HEK293 (cell line): ENCODE results near the gene LNP1.

ENCODE experiments used
- CTCF ChIA-PET: fragments of 350-600 bp; formaldehyde crosslinking; extraction: SDS; loops from one replicate; lab custom pipeline; 2021; ENCODE audit warnings: antibody characterized with exemption; lab: Yijun Ruan, JAX
- POLR2A ChIA-PET: fragments of 300-600 bp; formaldehyde crosslinking; extraction: SDS; loops from one replicate; lab custom pipeline; 2020; ENCODE audit warnings: antibody characterized with exemption, inconsistent platforms; lab: Yijun Ruan, JAX
- H3K27ac ChIP-seq: fragments of 200-500 bp; sonication (Bioruptor generic); 2 replicates; pipeline ENCODE4 v1.5.1; 2014; ENCODE audit warnings: low read depth, low read length, control low read depth, inconsistent platforms; ENCODE audit errors: extremely low read depth
- H3K36me3 ChIP-seq, 2 experiments: fragments of 200-500 bp in 1 of 2; sonication (Bioruptor generic) in 1 of 2; 1 replicate in 1 of 2; 2 replicates in 1 of 2; pipeline ENCODE4 v1.5.1; 2014 to 2017; ENCODE audit warnings: inconsistent platforms in 2 of 2, low read length in 2 of 2; ENCODE audit not compliant: control insufficient read depth in 2 of 2, insufficient read depth in 1 of 2
- H3K4me1 ChIP-seq: fragments of 200-500 bp; sonication (Bioruptor generic); 2 replicates; pipeline ENCODE4 v1.5.1; 2014; ENCODE audit warnings: mild to moderate bottlenecking, low read length, inconsistent platforms; ENCODE audit not compliant: control insufficient read depth, insufficient read depth
- H3K4me3 ChIP-seq: 2 replicates; pipeline ENCODE4 v1.5.1; 2011; ENCODE audit warnings: low read depth, mild to moderate bottlenecking, control low read depth, low read length, moderate library complexity
- H3K9me3 ChIP-seq: fragments of 200-500 bp; sonication (Bioruptor generic); 2 replicates; pipeline ENCODE4 v1.5.1; 2014; ENCODE audit warnings: low read depth, low read length, inconsistent platforms; ENCODE audit not compliant: control insufficient read depth, insufficient read depth
- HOXA7 ChIP-seq: sonication (generic); formaldehyde crosslinking; IDR thresholded peaks from 2 replicates; pipeline ENCODE4 v1.8.1; 2022; ENCODE audit warnings: missing genetic modification reagents, borderline replicate concordance
- HOXC10 ChIP-seq: sonication (generic); formaldehyde crosslinking; IDR thresholded peaks from 2 replicates; pipeline ENCODE4 v1.8.1; 2023; ENCODE audit warnings: mild to moderate bottlenecking, missing genetic modification reagents
- PRDM1 ChIP-seq: fragments of 450-650 bp; formaldehyde crosslinking; IDR thresholded peaks from 2 replicates; pipeline ENCODE4; 2016; ENCODE audit warnings: missing biosample characterization, missing genetic modification characterization
- SETDB1 ChIP-seq: IDR thresholded peaks from one replicate; pipeline ENCODE4 v1.6.1; 2017; ENCODE audit warnings: mild to moderate bottlenecking, low read length, moderate library complexity, mixed read lengths; ENCODE audit not compliant: insufficient read length
- TRIM28 ChIP-seq: IDR thresholded peaks from 2 replicates; pipeline ENCODE4 v1.6.1; 2011; ENCODE audit warnings: low read length, control low read depth, borderline replicate concordance
- ZFP69B ChIP-seq: fragments of 450-650 bp; formaldehyde crosslinking; IDR thresholded peaks from 2 replicates; pipeline ENCODE4 v1.5.1; 2016; ENCODE audit warnings: missing biosample characterization, missing genetic modification characterization
- ZNF140 ChIP-seq: fragments of 450-650 bp; formaldehyde crosslinking; IDR thresholded peaks from 2 replicates; pipeline ENCODE4 v1.5.1; 2016; ENCODE audit warnings: missing biosample characterization, missing genetic modification characterization
- ZNF248 ChIP-seq: fragments of 450-650 bp; formaldehyde crosslinking; IDR thresholded peaks from 2 replicates; pipeline ENCODE4 v1.5.1; 2017; ENCODE audit warnings: missing biosample characterization, missing genetic modification characterization
- ZNF707 ChIP-seq: fragments of 450-650 bp; formaldehyde crosslinking; IDR thresholded peaks from 2 replicates; pipeline ENCODE4 v1.5.1; 2016; ENCODE audit warnings: missing biosample characterization, missing genetic modification characterization
- ZNF768 ChIP-seq: fragments of 450-650 bp; formaldehyde crosslinking; IDR thresholded peaks from 2 replicates; pipeline ENCODE4 v1.5.1; 2018; ENCODE audit warnings: missing biosample characterization, mild to moderate bottlenecking, missing genetic modification characterization
- TF ChIP-seq, protein P1 (sequence below): fragments of 450-650 bp; formaldehyde crosslinking; conservative IDR thresholded peaks from 2 replicates; pipeline ENCODE4 v1.5.1; 2016; ENCODE audit warnings: low read depth, missing biosample characterization, missing genetic modification characterization
- TF ChIP-seq, protein P2 (sequence below): fragments of 450-650 bp; formaldehyde crosslinking; IDR thresholded peaks from 2 replicates; pipeline ENCODE4 v1.5.1; 2016; ENCODE audit warnings: missing biosample characterization, missing genetic modification characterization
- TF ChIP-seq, protein P3 (sequence below): IDR thresholded peaks from 2 replicates; pipeline ENCODE4 v1.6.1; 2011; ENCODE audit warnings: mild to moderate bottlenecking, low read depth, low read length, borderline replicate concordance
- TF ChIP-seq, protein P4 (sequence below): fragments of 450-650 bp; formaldehyde crosslinking; IDR thresholded peaks from 2 replicates; pipeline ENCODE4 v1.5.1; 2016; ENCODE audit warnings: missing biosample characterization, missing genetic modification characterization
- TF ChIP-seq, protein P5 (sequence below): fragments of 450-650 bp; formaldehyde crosslinking; IDR thresholded peaks from 2 replicates; pipeline ENCODE4 v1.5.1; 2017; ENCODE audit warnings: missing biosample characterization, missing genetic modification characterization

Gene LNP1

DNA sequence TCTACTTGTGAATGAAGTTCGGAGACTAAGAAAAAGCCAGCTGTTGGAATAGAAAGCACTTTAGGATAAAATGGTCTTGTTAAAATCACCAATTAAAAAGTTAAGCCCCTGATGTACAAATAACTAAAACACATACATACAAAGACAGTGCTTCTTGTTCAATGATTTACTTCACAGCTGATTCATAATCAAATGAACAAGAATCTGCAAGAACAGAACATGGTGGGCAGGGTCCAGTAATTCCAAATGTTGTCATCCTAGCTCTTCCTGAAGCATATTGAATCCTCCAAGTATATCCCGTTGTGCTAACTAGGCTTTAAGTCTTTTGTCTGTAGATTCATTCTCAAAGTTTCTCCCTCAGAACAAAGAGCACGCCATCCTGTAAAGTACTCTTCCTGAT is 42.3 kb upstream of the LNP1 start (continued):
- TF ChIP-seq HOXA7 (CRISPR knock-in tag) (no peak), ZNF248 (no peak)
- TF ChIP-seq, protein P1, sequence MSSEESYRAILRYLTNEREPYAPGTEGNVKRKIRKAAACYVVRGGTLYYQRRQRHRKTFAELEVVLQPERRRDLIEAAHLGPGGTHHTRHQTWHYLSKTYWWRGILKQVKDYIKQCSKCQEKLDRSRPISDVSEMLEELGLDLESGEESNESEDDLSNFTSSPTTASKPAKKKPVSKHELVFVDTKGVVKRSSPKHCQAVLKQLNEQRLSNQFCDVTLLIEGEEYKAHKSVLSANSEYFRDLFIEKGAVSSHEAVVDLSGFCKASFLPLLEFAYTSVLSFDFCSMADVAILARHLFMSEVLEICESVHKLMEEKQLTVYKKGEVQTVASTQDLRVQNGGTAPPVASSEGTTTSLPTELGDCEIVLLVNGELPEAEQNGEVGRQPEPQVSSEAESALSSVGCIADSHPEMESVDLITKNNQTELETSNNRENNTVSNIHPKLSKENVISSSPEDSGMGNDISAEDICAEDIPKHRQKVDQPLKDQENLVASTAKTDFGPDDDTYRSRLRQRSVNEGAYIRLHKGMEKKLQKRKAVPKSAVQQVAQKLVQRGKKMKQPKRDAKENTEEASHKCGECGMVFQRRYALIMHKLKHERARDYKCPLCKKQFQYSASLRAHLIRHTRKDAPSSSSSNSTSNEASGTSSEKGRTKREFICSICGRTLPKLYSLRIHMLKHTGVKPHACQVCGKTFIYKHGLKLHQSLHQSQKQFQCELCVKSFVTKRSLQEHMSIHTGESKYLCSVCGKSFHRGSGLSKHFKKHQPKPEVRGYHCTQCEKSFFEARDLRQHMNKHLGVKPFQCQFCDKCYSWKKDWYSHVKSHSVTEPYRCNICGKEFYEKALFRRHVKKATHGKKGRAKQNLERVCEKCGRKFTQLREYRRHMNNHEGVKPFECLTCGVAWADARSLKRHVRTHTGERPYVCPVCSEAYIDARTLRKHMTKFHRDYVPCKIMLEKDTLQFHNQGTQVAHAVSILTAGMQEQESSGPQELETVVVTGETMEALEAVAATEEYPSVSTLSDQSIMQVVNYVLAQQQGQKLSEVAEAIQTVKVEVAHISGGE (tag by site-specific recombination): no peak

DNA sequence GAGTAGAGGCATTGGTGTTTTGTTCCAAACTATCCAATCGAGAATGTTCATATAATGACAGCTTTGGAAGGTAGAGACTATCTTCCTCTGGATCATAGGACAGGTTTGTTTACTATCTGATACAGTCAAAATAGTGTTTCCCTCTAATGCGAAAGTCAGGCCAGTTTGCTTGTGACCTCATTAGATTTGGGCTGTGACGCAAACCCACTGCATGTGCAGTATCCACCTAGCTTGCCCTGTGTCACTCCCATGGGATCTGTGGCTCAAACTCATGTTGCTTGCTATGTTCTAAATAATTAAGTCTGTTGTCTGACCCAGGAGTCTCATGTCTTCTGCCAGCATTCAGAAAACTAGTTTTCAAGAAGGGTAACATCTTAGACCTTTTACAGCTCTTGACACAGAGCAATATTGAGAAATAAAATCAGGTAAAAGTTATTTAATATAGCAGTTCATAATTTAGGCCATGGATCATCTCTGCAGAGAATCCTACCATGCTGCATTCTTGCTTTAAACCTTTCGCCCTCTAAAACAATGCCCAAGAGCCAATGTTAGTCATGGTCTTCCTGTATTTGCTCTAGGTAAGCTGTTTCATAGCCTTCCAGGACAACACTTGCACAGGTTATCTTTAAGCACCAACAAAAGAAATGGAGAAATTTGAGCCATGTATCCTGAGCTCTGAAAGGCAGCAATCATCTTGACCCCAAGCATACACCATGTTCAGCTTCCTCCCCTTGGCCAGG is 40.4 kb upstream of the LNP1 start:
- ChIA-PET POLR2A (no interaction called here), CTCF (no interaction called here)
- Histone ChIP-seq H3K4me3 (no peak overlapping the region), H3K27ac (no peak overlapping the region), H3K36me3 (peaks cover 7 to 72% of the 10 kb centered on the region in 2 experiments; a peak in 1 of 3 replicates), H3K9me3 (no peaks in the 10 kb centered on the region), H3K4me1 (no peaks in the 10 kb centered on the region)
- TF ChIP-seq, protein P2, sequence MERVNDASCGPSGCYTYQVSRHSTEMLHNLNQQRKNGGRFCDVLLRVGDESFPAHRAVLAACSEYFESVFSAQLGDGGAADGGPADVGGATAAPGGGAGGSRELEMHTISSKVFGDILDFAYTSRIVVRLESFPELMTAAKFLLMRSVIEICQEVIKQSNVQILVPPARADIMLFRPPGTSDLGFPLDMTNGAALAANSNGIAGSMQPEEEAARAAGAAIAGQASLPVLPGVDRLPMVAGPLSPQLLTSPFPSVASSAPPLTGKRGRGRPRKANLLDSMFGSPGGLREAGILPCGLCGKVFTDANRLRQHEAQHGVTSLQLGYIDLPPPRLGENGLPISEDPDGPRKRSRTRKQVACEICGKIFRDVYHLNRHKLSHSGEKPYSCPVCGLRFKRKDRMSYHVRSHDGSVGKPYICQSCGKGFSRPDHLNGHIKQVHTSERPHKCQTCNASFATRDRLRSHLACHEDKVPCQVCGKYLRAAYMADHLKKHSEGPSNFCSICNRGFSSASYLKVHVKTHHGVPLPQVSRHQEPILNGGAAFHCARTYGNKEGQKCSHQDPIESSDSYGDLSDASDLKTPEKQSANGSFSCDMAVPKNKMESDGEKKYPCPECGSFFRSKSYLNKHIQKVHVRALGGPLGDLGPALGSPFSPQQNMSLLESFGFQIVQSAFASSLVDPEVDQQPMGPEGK: no peak
- TF ChIP-seq ZNF140 (no peak), ZNF768 (tag by site-specific recombination) (no peak), ZNF707 (tag by site-specific recombination) (no peak), HOXC10 (no peak), ZFP69B (no peak), PRDM1 (tag by site-specific recombination) (no peak)
- TF ChIP-seq, protein P3, sequence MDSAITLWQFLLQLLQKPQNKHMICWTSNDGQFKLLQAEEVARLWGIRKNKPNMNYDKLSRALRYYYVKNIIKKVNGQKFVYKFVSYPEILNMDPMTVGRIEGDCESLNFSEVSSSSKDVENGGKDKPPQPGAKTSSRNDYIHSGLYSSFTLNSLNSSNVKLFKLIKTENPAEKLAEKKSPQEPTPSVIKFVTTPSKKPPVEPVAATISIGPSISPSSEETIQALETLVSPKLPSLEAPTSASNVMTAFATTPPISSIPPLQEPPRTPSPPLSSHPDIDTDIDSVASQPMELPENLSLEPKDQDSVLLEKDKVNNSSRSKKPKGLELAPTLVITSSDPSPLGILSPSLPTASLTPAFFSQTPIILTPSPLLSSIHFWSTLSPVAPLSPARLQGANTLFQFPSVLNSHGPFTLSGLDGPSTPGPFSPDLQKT: no peak
- TF ChIP-seq, protein P4, sequence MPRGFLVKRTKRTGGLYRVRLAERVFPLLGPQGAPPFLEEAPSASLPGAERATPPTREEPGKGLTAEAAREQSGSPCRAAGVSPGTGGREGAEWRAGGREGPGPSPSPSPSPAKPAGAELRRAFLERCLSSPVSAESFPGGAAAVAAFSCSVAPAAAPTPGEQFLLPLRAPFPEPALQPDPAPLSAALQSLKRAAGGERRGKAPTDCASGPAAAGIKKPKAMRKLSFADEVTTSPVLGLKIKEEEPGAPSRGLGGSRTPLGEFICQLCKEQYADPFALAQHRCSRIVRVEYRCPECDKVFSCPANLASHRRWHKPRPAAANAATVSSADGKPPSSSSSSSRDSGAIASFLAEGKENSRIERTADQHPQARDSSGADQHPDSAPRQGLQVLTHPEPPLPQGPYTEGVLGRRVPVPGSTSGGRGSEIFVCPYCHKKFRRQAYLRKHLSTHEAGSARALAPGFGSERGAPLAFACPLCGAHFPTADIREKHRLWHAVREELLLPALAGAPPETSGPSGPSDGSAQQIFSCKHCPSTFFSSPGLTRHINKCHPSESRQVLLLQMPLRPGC (tag by site-specific recombination): no peak
- TF ChIP-seq, protein P5, sequence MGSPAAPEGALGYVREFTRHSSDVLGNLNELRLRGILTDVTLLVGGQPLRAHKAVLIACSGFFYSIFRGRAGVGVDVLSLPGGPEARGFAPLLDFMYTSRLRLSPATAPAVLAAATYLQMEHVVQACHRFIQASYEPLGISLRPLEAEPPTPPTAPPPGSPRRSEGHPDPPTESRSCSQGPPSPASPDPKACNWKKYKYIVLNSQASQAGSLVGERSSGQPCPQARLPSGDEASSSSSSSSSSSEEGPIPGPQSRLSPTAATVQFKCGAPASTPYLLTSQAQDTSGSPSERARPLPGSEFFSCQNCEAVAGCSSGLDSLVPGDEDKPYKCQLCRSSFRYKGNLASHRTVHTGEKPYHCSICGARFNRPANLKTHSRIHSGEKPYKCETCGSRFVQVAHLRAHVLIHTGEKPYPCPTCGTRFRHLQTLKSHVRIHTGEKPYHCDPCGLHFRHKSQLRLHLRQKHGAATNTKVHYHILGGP: no peak

DNA sequence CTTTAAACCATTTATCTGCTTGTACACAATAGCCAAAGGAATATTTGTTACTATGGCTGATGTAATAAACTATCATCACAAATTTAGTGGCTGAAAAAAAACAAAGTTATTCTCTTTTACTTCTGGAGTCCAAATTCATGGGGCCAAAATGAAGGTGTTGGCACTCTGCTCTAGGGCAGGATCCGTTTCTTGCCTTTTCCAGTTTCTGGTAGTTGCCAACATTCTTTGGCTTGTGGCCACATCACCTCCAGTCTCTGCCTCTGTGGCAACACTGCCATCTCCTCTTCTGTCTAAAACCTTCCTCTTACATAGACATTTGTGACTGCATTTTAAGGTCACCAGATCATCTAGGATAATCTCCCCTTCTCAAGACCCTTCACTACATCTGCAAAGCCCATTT is 39.4 kb upstream of the LNP1 start:
- Histone ChIP-seq H3K4me3 (no peak overlapping the region), H3K9me3 (no peaks in the 10 kb centered on the region), H3K36me3 (peaks cover 7 to 75% of the 10 kb centered on the region in 2 experiments; a peak in 2 of 3 replicates), H3K27ac (no peak overlapping the region), H3K4me1 (no peaks in the 10 kb centered on the region)
- ChIA-PET POLR2A (no interaction called here), CTCF (no interaction called here)
- no peak for TF ChIP-seq TRIM28
- TF ChIP-seq SETDB1: peak; percentile 17
